K562 (cell line): ENCODE measurements around the gene TIMP3. TPM values are rescaled to one million over a fixed set of nuclear protein-coding genes. Genes with fewer than 3 reads are reported as not detected.

Experiments used
- ATAC-seq: fragments of 200-7000 bp; cut with Tn5 transposase; 3 replicates; pipeline ENCODE4 v1.9.1; 2020; ENCODE audit warnings: moderate library complexity
- BruUV-seq: library from RNA; stranded (reverse); fragments of 400-500 nt; replicated peaks from 2 replicates; lab custom pipeline; 2021; lab: Mats Ljungman, UMichigan
- CTCF ChIA-PET: fragments of 300-600 bp; formaldehyde crosslinking; extraction: SDS; loops from one replicate; lab custom pipeline; 2021; ENCODE audit warnings: low intra/inter-chr PET ratio; lab: Yijun Ruan, JAX
- POLR2A ChIA-PET: fragments of 300-600, 350-650 bp; sonication (Branson Sonifier 250); formaldehyde crosslinking; extraction: SDS; loops from one replicate; lab custom pipeline; 2021; ENCODE audit warnings: antibody characterized with exemption, inconsistent platforms; lab: Yijun Ruan, JAX
- DNase-seq, 4 experiments: peaks; one replicate each; pipeline versions ENCODE4 v3.0.0 to v3.0.0-alpha.2; 2011 to 2018; ENCODE audit warnings: low spot score in 3 of 4, mixed read lengths in 3 of 4; ENCODE audit errors: extremely low read depth in 1 of 4
- FAIRE-seq: peaks from 2 replicates; lab custom pipeline; 2011; peaks lifted over from hg19 to GRCh38; lab: Jason Lieb, UNC
- H2AFZ ChIP-seq: 2 replicates; pipeline ENCODE4 v1.6.0; 2011; ENCODE audit warnings: low read depth, low read length, control low read depth, inconsistent platforms
- H3K27ac ChIP-seq: fragments of 200-600 bp; 3 replicates; pipeline ENCODE4 v1.8.0; 2011; ENCODE audit warnings: low read depth, mild to moderate bottlenecking, control low read depth, inconsistent platforms, low read length, moderate library complexity, mixed read lengths; ENCODE audit errors: extremely low read depth
- H3K27me3 ChIP-seq, 2 experiments: fragments of 300-600 bp in 1 of 2; 2 replicates in 1 of 2; 3 replicates in 1 of 2; pipeline versions ENCODE4 v1.6.0 to v1.8.0; 2011; ENCODE audit warnings: inconsistent platforms in 2 of 2, low read length in 2 of 2, mild to moderate bottlenecking in 1 of 2, mixed read lengths in 1 of 2, moderate library complexity in 1 of 2; ENCODE audit not compliant: control insufficient read depth in 2 of 2, insufficient read depth in 2 of 2
- H3K36me3 ChIP-seq: fragments of 300-600 bp; 3 replicates; pipeline ENCODE4 v1.8.0; 2011; ENCODE audit warnings: mild to moderate bottlenecking, low read length, inconsistent platforms; ENCODE audit not compliant: control insufficient read depth, insufficient read depth
- H3K4me1 ChIP-seq, 2 experiments: fragments of 200-600 bp in 1 of 2; replicated peaks in 1 of 2; 2 replicates in 1 of 2; 3 replicates in 1 of 2; pipeline versions ENCODE4 v1.5.1 to v1.8.0; 2011; ENCODE audit warnings: inconsistent platforms in 2 of 2, low read length in 2 of 2, mild to moderate bottlenecking in 1 of 2, mixed read lengths in 1 of 2, moderate library complexity in 1 of 2; ENCODE audit not compliant: control insufficient read depth in 2 of 2, insufficient read depth in 2 of 2
- H3K4me2 ChIP-seq: 2 replicates; pipeline ENCODE4 v1.6.1; 2011; ENCODE audit warnings: low read length, control low read depth, inconsistent platforms, mixed read lengths; ENCODE audit not compliant: insufficient read depth
- H3K4me3 ChIP-seq: fragments of 200-600 bp; sonication (generic), shearing (Covaris generic); 2 replicates; pipeline ENCODE4 v1.5.1; 2016; ENCODE audit warnings: control low read depth, inconsistent platforms
- H3K79me2 ChIP-seq: fragments of 200-600 bp; 3 replicates; pipeline ENCODE4 v1.8.0; 2011; ENCODE audit warnings: low read length, inconsistent platforms; ENCODE audit not compliant: control insufficient read depth, insufficient read depth
- H3K9ac ChIP-seq, 2 experiments: 2 replicates each; pipeline versions ENCODE4 v1.6.0 to v1.6.1; 2011; ENCODE audit warnings: low read depth in 2 of 2, low read length in 2 of 2, control low read depth in 1 of 2, inconsistent platforms in 1 of 2, mild to moderate bottlenecking in 1 of 2, mixed read lengths in 1 of 2; ENCODE audit not compliant: insufficient read depth in 1 of 2
- H3K9me1 ChIP-seq: one replicate; pipeline ENCODE4 v1.6.0; 2011; ENCODE audit warnings: inconsistent platforms, mild to moderate bottlenecking, low read length, moderate library complexity; ENCODE audit not compliant: control insufficient read depth, insufficient read depth
- H3K9me3 ChIP-seq: replicated peaks from 2 replicates; pipeline ENCODE4 v1.5.1; 2011; ENCODE audit warnings: low read depth, low read length, inconsistent platforms; ENCODE audit not compliant: control insufficient read depth, insufficient read depth
- H4K20me1 ChIP-seq: replicated peaks from 2 replicates; pipeline ENCODE4 v1.6.1; 2011; ENCODE audit warnings: low read length, inconsistent platforms, mixed read lengths; ENCODE audit not compliant: control insufficient read depth, insufficient read depth
- BCL6 ChIP-seq: fragments of 250-450 bp; sonication (Bioruptor Pico); IDR thresholded peaks from 2 replicates; pipeline ENCODE4 v1.4.0; 2020
- DPF2 ChIP-seq: fragments of 450-650 bp; IDR thresholded peaks from 2 replicates; pipeline ENCODE4 v1.6.1; 2016
- HOXB6 ChIP-seq: fragments of 250-450 bp; sonication (Bioruptor Pico); IDR thresholded peaks from 2 replicates; pipeline ENCODE4 v1.5.1; 2022; ENCODE audit warnings: mild to moderate bottlenecking, borderline replicate concordance
- NCOA2 ChIP-seq, 2 experiments: fragments of 450-650 bp; IDR thresholded peaks; 2 replicates each; pipeline ENCODE4 v1.6.1; 2018; ENCODE audit warnings: mild to moderate bottlenecking in 2 of 2, moderate library complexity in 1 of 2; ENCODE audit not compliant: partially characterized antibody in 2 of 2
- ZBTB49 ChIP-seq: sonication (generic); formaldehyde crosslinking; IDR thresholded peaks from 2 replicates; pipeline ENCODE4 v1.8.0; 2022; ENCODE audit warnings: missing genetic modification reagents, mild to moderate bottlenecking, borderline replicate concordance
- ZNF518B ChIP-seq: fragments of 250-450 bp; sonication (Bioruptor Pico); IDR thresholded peaks from 2 replicates; pipeline ENCODE4 v1.5.0; 2021; ENCODE audit warnings: mild to moderate bottlenecking, moderate library complexity
- WGBS: fragments of 100-300 bp; shearing (Covaris generic); methylation state at CpG from one replicate; pipeline ENCODE4 v1.1.6; 2016; ENCODE audit warnings: low coverage, mixed read lengths; ENCODE audit not compliant: insufficient coverage; ENCODE audit errors: missing lambda C conversion rate; 5-methylcytosine and 5-hydroxymethylcytosine counted together
- in situ Hi-C: fragments of 300-500 bp; cut with MboI; formaldehyde crosslinking; loops from 4 replicates; pipeline ENCODE4 v1.15.0; 2018; ENCODE audit warnings: inconsistent platforms, mixed read lengths
- intact Hi-C: fragments of 100-400 bp; cut with micrococcal nuclease; formaldehyde crosslinking; loops from 2 replicates; pipeline ENCODE4 v1.14.2; 2022
- polyA plus RNA-seq, 8 experiments: library from polyadenylated mRNA; depleted of rRNA in 4 of 8; stranded (reverse) in 5 of 8; unstranded in 3 of 8; fragments of >200 nt; fragmentation: Nextera tagmentation in 2 of 8; fragmentation: Illumina TruSeq in 1 of 8; extraction: Ambion mirVana in 2 of 8; extraction: Trizol in 1 of 8; gene quantifications; 2 replicates each; pipeline versions ENCODE4 v1.2.1 to v1.2.3, GENCODE V29; 2011 to 2014; ENCODE audit warnings: inconsistent platforms in 1 of 8, missing spikeins in 1 of 8
- total RNA-seq, 7 experiments: library from RNA; depleted of rRNA in 6 of 7; stranded (reverse); fragments of >200 nt in 6 of 7; fragmentation: Illumina TruSeq in 2 of 7; extraction: Trizol in 2 of 7; gene quantifications; 2 replicates each; pipeline versions ENCODE4 v1.2.1 to v1.2.3, GENCODE V29; 2011 to 2021; ENCODE audit warnings: low replicate concordance in 1 of 7
- TF ChIP-seq, protein P1 (sequence below), 2 experiments: fragments of 450-650 bp; IDR thresholded peaks; 2 replicates each; pipeline ENCODE4 v1.6.1; 2016; ENCODE audit warnings: mild to moderate bottlenecking in 2 of 2, borderline replicate concordance in 1 of 2, low read depth in 1 of 2, moderate library complexity in 1 of 2

The TIMP3 gene
- total and polyA plus RNA-seq, 9 of the 15 experiments (the other 6 are each of a cell fraction or from before 2014, with no cell fraction given) = 0.07 to 0.73 (median 0.18) TPM

DNA sequence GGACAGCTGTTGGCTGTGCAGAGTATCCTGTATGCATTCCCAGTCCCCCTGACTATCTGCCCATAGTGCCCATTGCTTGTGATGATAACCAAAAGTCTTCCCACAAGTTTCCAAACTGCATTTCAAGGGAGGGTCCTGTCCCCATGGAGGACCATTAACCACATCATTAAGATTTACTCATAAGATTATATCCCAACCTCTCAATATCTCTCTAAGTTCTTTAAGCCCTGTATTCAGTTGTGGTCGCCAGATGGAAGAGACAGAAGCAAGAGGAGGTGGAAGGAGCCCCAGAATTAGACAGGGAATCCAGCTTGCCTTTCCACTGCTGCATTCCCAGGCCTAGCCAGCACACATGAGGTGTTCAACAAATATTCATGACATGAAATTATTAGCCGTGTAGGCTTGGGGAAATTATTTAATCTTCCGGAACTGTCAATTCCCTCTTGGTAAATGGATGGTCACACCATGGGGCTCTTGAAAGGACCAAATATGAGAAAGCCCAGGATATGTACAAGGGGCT, 42.6 kb upstream of the TIMP3 start:
- ChIA-PET POLR2A (interaction anchor here (0.7 kb wide), 1 partner anchor 66 kb away, joined by 3 read pairs; no protein-coding TSS in a partner anchor), CTCF (no interaction called here)
- intact Hi-C loops = no loop called here
- DNase-seq (no peak), ATAC-seq (no peak), FAIRE-seq (no peak)
- Histone ChIP-seq H3K79me2 (no peaks in the 10 kb centered on the region), H4K20me1 (no peaks in the 10 kb centered on the region), H3K9me3 (no peaks in the 10 kb centered on the region), H3K9ac (no peak overlapping the region), H2AFZ (no peak overlapping the region), H3K27me3 (peaks cover 2 to 16% of the 10 kb centered on the region in 2 experiments; a peak in 2 of 5 replicates), H3K36me3 (no peaks in the 10 kb centered on the region), H3K27ac (no peak overlapping the region), H3K4me1 (no peaks in the 10 kb centered on the region), H3K4me3 (no peak overlapping the region), H3K9me1 (no peaks in the 10 kb centered on the region), H3K4me2 (no peak overlapping the region)
- BruUV-seq = no TSS peak
- WGBS = 8% methylated on average over 3 of the region's 3 CpGs
- in situ Hi-C loops = no loop called here
- TF ChIP-seq, protein P1, sequence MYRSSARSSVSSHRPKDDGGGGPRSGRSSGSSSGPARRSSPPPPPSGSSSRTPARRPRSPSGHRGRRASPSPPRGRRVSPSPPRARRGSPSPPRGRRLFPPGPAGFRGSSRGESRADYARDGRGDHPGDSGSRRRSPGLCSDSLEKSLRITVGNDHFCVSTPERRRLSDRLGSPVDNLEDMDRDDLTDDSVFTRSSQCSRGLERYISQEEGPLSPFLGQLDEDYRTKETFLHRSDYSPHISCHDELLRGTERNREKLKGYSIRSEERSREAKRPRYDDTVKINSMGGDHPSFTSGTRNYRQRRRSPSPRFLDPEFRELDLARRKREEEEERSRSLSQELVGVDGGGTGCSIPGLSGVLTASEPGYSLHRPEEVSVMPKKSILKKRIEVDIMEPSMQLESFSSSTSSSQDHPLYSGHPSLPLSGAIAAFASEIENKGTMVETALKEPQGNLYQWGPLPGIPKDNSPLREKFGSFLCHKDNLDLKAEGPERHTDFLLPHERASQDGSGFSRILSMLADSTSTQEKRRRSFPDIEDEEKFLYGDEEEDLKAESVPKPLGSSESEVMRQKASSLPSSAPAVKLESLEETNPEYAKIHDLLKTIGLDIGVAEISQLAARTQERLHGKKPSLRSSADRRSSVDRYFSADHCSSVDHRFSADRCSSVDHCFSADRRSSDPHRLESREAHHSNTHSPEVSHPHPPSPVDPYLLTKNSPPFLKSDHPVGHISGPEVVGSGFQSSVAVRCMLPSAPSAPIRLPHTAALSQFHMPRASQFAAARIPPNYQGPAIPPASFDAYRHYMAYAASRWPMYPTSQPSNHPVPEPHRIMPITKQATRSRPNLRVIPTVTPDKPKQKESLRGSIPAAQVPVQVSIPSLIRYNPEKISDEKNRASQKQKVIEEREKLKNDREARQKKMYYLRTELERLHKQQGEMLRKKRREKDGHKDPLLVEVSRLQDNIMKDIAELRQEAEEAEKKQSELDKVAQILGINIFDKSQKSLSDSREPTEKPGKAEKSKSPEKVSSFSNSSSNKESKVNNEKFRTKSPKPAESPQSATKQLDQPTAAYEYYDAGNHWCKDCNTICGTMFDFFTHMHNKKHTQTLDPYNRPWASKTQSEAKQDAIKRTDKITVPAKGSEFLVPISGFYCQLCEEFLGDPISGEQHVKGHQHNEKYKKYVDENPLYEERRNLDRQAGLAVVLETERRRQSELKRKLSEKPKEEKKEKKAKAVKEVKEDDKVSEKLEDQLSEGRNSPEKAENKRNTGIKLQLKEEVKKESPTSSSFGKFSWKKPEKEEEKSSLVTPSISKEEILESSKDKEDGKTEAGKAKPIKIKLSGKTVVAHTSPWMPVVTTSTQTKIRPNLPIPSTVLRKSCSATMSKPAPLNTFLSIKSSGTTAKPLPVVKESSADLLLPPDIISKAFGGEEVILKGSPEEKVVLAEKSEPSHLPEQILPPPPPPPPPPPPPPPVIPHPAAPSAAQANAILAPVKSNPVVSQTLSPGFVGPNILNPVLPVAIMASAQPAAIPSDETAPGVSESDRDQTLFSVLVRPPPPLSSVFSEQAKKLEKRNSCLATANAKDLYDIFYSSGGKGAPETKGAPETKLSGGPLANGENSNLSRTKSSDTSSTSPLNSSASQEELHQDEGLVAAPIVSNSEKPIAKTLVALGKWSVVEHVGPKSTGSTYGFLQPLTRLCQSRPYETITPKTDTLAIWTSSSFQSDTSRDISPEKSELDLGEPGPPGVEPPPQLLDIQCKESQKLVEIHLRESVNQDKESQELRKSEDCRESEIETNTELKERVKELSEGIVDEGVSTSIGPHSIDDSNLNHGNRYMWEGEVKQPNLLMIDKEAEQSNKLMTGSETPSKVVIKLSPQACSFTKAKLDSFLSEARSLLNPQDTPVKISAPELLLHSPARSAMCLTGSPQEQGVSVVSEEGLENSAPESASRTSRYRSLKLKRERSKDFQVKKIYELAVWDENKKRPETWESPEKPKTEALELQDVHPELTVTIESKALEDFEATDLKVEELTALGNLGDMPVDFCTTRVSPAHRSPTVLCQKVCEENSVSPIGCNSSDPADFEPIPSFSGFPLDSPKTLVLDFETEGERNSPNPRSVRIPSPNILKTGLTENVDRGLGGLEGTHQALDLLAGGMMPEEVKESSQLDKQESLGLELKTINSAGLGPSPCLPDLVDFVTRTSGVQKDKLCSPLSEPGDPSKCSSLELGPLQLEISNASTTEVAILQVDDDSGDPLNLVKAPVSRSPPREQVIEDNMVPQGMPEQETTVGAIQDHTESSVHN (IDR thresholded peaks at IDR 0.05; ENCODE audit: borderline replicate concordance in 1 of 2, low read depth in 1 of 2) = no peak
- no peak for TF ChIP-seq DPF2
- TF ChIP-seq NCOA2 (IDR thresholded peaks at IDR 0.05; ENCODE audit: partially characterized antibody in 2 of 2) = no peak
- no peak for TF ChIP-seq ZBTB49
- TF ChIP-seq HOXB6 (CRISPR knock-in tag) = no peak
- no peak for TF ChIP-seq ZNF518B
- TF ChIP-seq BCL6 (CRISPR knock-in tag) = no peak
